ENCODE data around the gene KIF23.

The KIF23 gene

GRCh38 chr15:69490356-69491037 lies 76.3 kb downstream of the KIF23 start:
- DNase-seq (ENCODE audit: low read depth in 2 of 2): no peak

GRCh38 chr15:69491038-69491505 lies 76.9 kb downstream of the KIF23 start:
- no peak for DNase-seq (ENCODE audit: low read depth in 2 of 2)

- DNase-seq (ENCODE audit: low read depth in 2 of 2): no peak
Measured at GRCh38 chr15:69493406-69493805, 79.3 kb downstream of the KIF23 start.

GRCh38 chr15:69496001-69496400 lies 81.9 kb downstream of the KIF23 start:
- DNase-seq (ENCODE audit: low read depth in 2 of 2): no peak

- DNase-seq (ENCODE audit: low read depth in 2 of 2): no peak
Measured at GRCh38 chr15:69497076-69497475, 82.9 kb downstream of the KIF23 start.

GRCh38 chr15:69497667-69498066 lies 83.5 kb downstream of the KIF23 start:
- DNase-seq (ENCODE audit: low read depth in 2 of 2): no peak

Measured in fibroblast of skin of left quadriceps (primary cell).